GM12892 (cell line): ENCODE data around the gene PRAC2.

Experiments used
- POLR2A ChIP-seq: IDR thresholded peaks from 2 replicates; pipeline ENCODE4 v1.6.1; 2011; ENCODE audit warnings: low read depth, low read length, control low read depth
- POLR2AphosphoS5 ChIP-seq: IDR thresholded peaks from 2 replicates; pipeline ENCODE4 v1.6.1; 2011; ENCODE audit warnings: low read depth, low read length, control low read depth

DNA sequence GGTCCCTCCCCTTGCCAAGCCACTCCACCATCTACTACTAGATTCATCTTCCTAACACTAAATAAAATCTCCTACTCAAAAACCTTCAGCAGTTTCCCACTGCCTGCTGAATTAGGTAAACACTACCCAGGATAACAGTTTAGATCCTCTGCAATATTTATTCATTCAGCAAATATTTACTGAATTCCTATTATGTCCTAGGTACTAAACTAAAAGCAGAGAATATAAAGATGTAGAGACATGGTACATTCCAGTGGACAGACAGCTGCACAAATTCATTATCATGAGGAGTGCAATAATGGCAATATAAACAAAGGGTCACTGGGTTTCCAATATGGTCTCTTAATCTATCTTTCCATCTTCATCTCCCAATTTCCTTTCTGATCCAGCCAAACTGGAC lies 36.3 kb downstream of the PRAC2 start:
- no peak for TF ChIP-seq POLR2A
- no peak for TF ChIP-seq POLR2AphosphoS5
